Neural crest cell (in vitro differentiated cells): ENCODE measurements around the gene TEX19. TPM values are rescaled to one million over a fixed set of nuclear protein-coding genes. Genes with fewer than 3 reads are reported as not detected.
"Not testable (repeated sequence)": the region's sequence is repeated elsewhere in the genome, so short reads cannot be mapped to it uniquely, and the experiment has no call there.

Source experiments
- DNase-seq: peaks from one replicate; pipeline ENCODE4 v3.0.0; 2021; ENCODE audit warnings: low read depth, mixed read lengths, low spot score
- H3K27ac Mint-ChIP-seq: one replicate; pipeline ENCODE4 v1.8.0; 2021; ENCODE audit warnings: mild to moderate bottlenecking, mixed read lengths; ENCODE audit not compliant: unreplicated experiment
- H3K27me3 Mint-ChIP-seq: 2 replicates; pipeline ENCODE4 v1.8.0; 2021; ENCODE audit warnings: low read depth, mild to moderate bottlenecking, mixed read lengths
- H3K36me3 Mint-ChIP-seq: 2 replicates; pipeline ENCODE4 v1.8.0; 2021; ENCODE audit warnings: low read depth, mild to moderate bottlenecking, mixed read lengths
- H3K4me1 Mint-ChIP-seq: 2 replicates; pipeline ENCODE4 v1.8.0; 2021; ENCODE audit warnings: mixed read lengths
- H3K4me3 Mint-ChIP-seq: one replicate; pipeline ENCODE4 v1.8.0; 2021; ENCODE audit warnings: mild to moderate bottlenecking, mixed read lengths
- H3K9me3 Mint-ChIP-seq: 2 replicates; pipeline ENCODE4 v1.8.0; 2021; ENCODE audit warnings: mixed read lengths
- CTCF ChIP-seq: fragments of 200-600 bp; sonication (generic); conservative IDR thresholded peaks from 2 replicates; pipeline ENCODE4 v1.5.0; 2021; ENCODE audit warnings: antibody characterized with exemption, mild to moderate bottlenecking
- total RNA-seq: library from RNA; stranded (reverse); gene quantifications from 2 replicates; pipeline ENCODE4 v1.2.1, GENCODE V29; 2021

Gene TEX19
- total RNA-seq, 1 donor from 2014 or later, result 0.23 TPM

- H3K36me3 Mint-ChIP-seq, result no peaks in the 10 kb centered on the region
- H3K27me3 Mint-ChIP-seq, result peaks cover 38% of the 10 kb centered on the region
- H3K27ac Mint-ChIP-seq, result no peak overlapping the region
- peaks cover 23% of the 10 kb centered on the region for H3K4me1 Mint-ChIP-seq
- peak overlapping the region; percentile 61 for H3K4me3 Mint-ChIP-seq
- H3K9me3 Mint-ChIP-seq, result peaks cover 3% of the 10 kb centered on the region
- no peak for TF ChIP-seq CTCF
- no peak for DNase-seq
Observed at GRCh38 chr17:82370471-82371332, 11.7 kb downstream of the TEX19 start.

GRCh38 chr17:82371333-82372248 lies 12.5 kb downstream of the TEX19 start, which contains the start of gene UTS2R:
UTS2R (plus strand) TSS chr17:82371765; CDS start chr17:82374325, 2,560 bp downstream.
- Mint-ChIP-seq H3K27ac (no peak within 1 kb of the TSS), H3K9me3 (peaks cover 3% of the 10 kb centered on the region), H3K4me3 (peak within 1 kb of the TSS; percentile 61), H3K27me3 (peaks cover 38% of the 10 kb centered on the region), H3K4me1 (peaks cover 23% of the 10 kb centered on the region), H3K36me3 (no peaks in the 10 kb centered on the region)
- DNase-seq, result no peak
- TF ChIP-seq CTCF, result no peak

GRCh38 chr17:82372249-82373071 lies 13.4 kb downstream of the TEX19 start:
- H3K4me1 Mint-ChIP-seq, result peaks cover 25% of the 10 kb centered on the region

GRCh38 chr17:82373072-82373452 lies 14.0 kb downstream of the TEX19 start:
- H3K36me3 Mint-ChIP-seq, DNase-seq, H3K27ac Mint-ChIP-seq, H3K9me3 Mint-ChIP-seq: not testable (repeated sequence)
- peak overlapping the region; percentile 47 for H3K4me3 Mint-ChIP-seq
- H3K4me1 Mint-ChIP-seq, result peaks cover 19% of the 10 kb centered on the region
- peaks cover 36% of the 10 kb centered on the region for H3K27me3 Mint-ChIP-seq

More at GRCh38 chr17:82372249-82373071, 13.4 kb downstream of the TEX19 start:
- Mint-ChIP-seq H3K27me3 (peaks cover 38% of the 10 kb centered on the region), H3K36me3 (no peaks in the 10 kb centered on the region), H3K27ac (no peak overlapping the region), H3K4me3 (peak overlapping the region; percentile 47), H3K9me3 (peaks cover 3% of the 10 kb centered on the region)
- DNase-seq, result no peak
- no peak for TF ChIP-seq CTCF

- H3K4me3 Mint-ChIP-seq, result peak overlapping the region; percentile 2
- peaks cover 17% of the 10 kb centered on the region for H3K4me1 Mint-ChIP-seq
- DNase-seq, result no peak
- TF ChIP-seq CTCF, result no peak
- H3K9me3 Mint-ChIP-seq, result no peaks in the 10 kb centered on the region
- H3K27ac Mint-ChIP-seq, result no peak overlapping the region
- peaks cover 37% of the 10 kb centered on the region for H3K27me3 Mint-ChIP-seq
- no peaks in the 10 kb centered on the region for H3K36me3 Mint-ChIP-seq
Observed at GRCh38 chr17:82373731-82374625, 14.9 kb downstream of the TEX19 start.
